GM12878 (cell line): Measurements from ENCODE around the gene COL16A1. TPM values are rescaled to one million over a fixed set of nuclear protein-coding genes. Genes with fewer than 3 reads are reported as not detected.
A peak's percentile ranks its signal among the peaks of the same experiment; 100 is the strongest.

Source experiments
- ATAC-seq: fragments of 200-7000 bp; cut with Tn5 transposase; 3 replicates; pipeline ENCODE4 v1.9.1; 2020; ENCODE audit warnings: mild to moderate bottlenecking, moderate library complexity
- BruUV-seq: library from RNA; stranded (reverse); fragments of 400-500 nt; replicated peaks from 2 replicates; lab custom pipeline; 2021; lab: Mats Ljungman, UMichigan
- CTCF ChIA-PET: fragments of 300-600 bp; sonication (Branson Sonifier 250); formaldehyde crosslinking; extraction: SDS; loops from one replicate; lab custom pipeline; 2021; ENCODE audit warnings: inconsistent platforms; lab: Yijun Ruan, JAX
- POLR2A ChIA-PET: fragments of 350-600 bp; formaldehyde crosslinking; extraction: SDS; loops from one replicate; lab custom pipeline; 2021; ENCODE audit warnings: inconsistent platforms; lab: Charles Lee
- RAD21 ChIA-PET: fragments of 300-600 bp; sonication (Branson Sonifier 250); formaldehyde crosslinking; loops from one replicate; lab custom pipeline; 2023; ENCODE audit warnings: antibody characterized with exemption; ENCODE audit not compliant: unreplicated experiment; lab: Charles Lee
- SMC1A ChIA-PET: fragments of 300-600 bp; sonication (Branson Sonifier 250); formaldehyde crosslinking; loops from one replicate; lab custom pipeline; 2023; ENCODE audit not compliant: unreplicated experiment, uncharacterized antibody; lab: Charles Lee
- DNase-seq: peaks from one replicate; pipeline ENCODE4 v3.0.0-alpha.2; 2011; ENCODE audit warnings: low read depth, low spot score
- FAIRE-seq: peaks from 3 replicates; lab custom pipeline; 2011; peaks lifted over from hg19 to GRCh38; lab: Jason Lieb, UNC
- H2AFZ ChIP-seq: 2 replicates; pipeline ENCODE4 v1.6.0; 2011; ENCODE audit warnings: low read depth, low read length, control low read depth; ENCODE audit not compliant: control insufficient read depth
- H3K27ac ChIP-seq: 2 replicates; pipeline ENCODE4 v1.5.1; 2011; ENCODE audit warnings: control low read depth; ENCODE audit not compliant: control insufficient read depth, insufficient read depth
- H3K27me3 ChIP-seq, 2 experiments: replicated peaks in 1 of 2; 2 replicates each; pipeline versions ENCODE4 v1.6.0 to v1.6.1; 2011; ENCODE audit warnings: low read length in 1 of 2; ENCODE audit not compliant: control insufficient read depth in 2 of 2, insufficient read depth in 2 of 2
- H3K36me3 ChIP-seq, 2 experiments: 2 replicates each; pipeline ENCODE4 v1.5.1; 2011; ENCODE audit warnings: low read length in 1 of 2; ENCODE audit not compliant: control insufficient read depth in 2 of 2, insufficient read depth in 2 of 2
- H3K4me1 ChIP-seq: 2 replicates; pipeline ENCODE4 v1.6.1; 2011; ENCODE audit warnings: mild to moderate bottlenecking, low read length, moderate library complexity, mixed read lengths; ENCODE audit not compliant: control insufficient read depth, insufficient read depth
- H3K4me2 ChIP-seq: 2 replicates; pipeline ENCODE4 v1.6.0; 2011; ENCODE audit warnings: control low read depth; ENCODE audit not compliant: control insufficient read depth, insufficient read depth
- H3K4me3 ChIP-seq: fragments of 200-600 bp; sonication (generic); 2 replicates; pipeline ENCODE4 v1.5.1; 2016
- H3K79me2 ChIP-seq: 2 replicates; pipeline ENCODE4 v1.6.0; 2011; ENCODE audit warnings: low read length; ENCODE audit not compliant: control insufficient read depth, insufficient read depth
- H3K9ac ChIP-seq: 2 replicates; pipeline ENCODE4 v1.8.0; 2011; ENCODE audit warnings: low read length, control low read depth, mixed read lengths; ENCODE audit not compliant: control insufficient read depth, insufficient read depth
- H3K9me3 ChIP-seq: replicated peaks from 3 replicates; pipeline ENCODE4 v1.5.1; 2011; ENCODE audit warnings: mild to moderate bottlenecking, low read length; ENCODE audit not compliant: control insufficient read depth, insufficient read depth
- H4K20me1 ChIP-seq: 2 replicates; pipeline ENCODE4 v1.6.0; 2011; ENCODE audit not compliant: control insufficient read depth, insufficient read depth
- CHD4 ChIP-seq: fragments of 200-600 bp; sonication (generic); IDR thresholded peaks from 2 replicates; pipeline ENCODE4 v1.6.1; 2016; ENCODE audit warnings: mild to moderate bottlenecking
- NR2C2 ChIP-seq: IDR thresholded peaks from 2 replicates; pipeline ENCODE4 v1.6.1; 2011; ENCODE audit warnings: borderline replicate concordance, low read depth; ENCODE audit not compliant: control insufficient read depth, insufficient read length
- PAX8 ChIP-seq: fragments of 450-650 bp; IDR thresholded peaks from 2 replicates; pipeline ENCODE4 v1.6.1; 2017; ENCODE audit warnings: mild to moderate bottlenecking, moderate library complexity
- RELA ChIP-seq: fragments of 450-650 bp; IDR thresholded peaks from 2 replicates; pipeline ENCODE4 v1.8.0; 2014; ENCODE audit warnings: borderline replicate concordance; ENCODE audit not compliant: partially characterized antibody
- SIN3A ChIP-seq: IDR thresholded peaks from 2 replicates; pipeline ENCODE4 v1.6.1; 2012; ENCODE audit warnings: low read depth, low read length, improper control_type of control experiment
- SMC3 ChIP-seq: IDR thresholded peaks from 2 replicates; pipeline ENCODE4 v1.6.1; 2011; ENCODE audit warnings: low read length, improper control_type of control experiment, borderline replicate concordance
- TARDBP ChIP-seq: IDR thresholded peaks from 2 replicates; pipeline ENCODE4 v1.6.1; 2016; ENCODE audit warnings: borderline replicate concordance
- TCF3 ChIP-seq: IDR thresholded peaks from 2 replicates; pipeline ENCODE4 v1.6.1; 2012; ENCODE audit warnings: low read depth, mild to moderate bottlenecking, low read length, borderline replicate concordance; ENCODE audit not compliant: insufficient read depth
- TCF7 ChIP-seq: IDR thresholded peaks from 2 replicates; pipeline ENCODE4 v1.6.1; 2014; ENCODE audit warnings: antibody characterized with exemption, borderline replicate concordance
- WRNIP1 ChIP-seq: IDR thresholded peaks from 2 replicates; pipeline ENCODE4 v1.6.1; 2011; ENCODE audit warnings: low read depth, low read length, improper control_type of control experiment, borderline replicate concordance
- ZBED1 ChIP-seq: IDR thresholded peaks from 2 replicates; pipeline ENCODE4 v1.6.1; 2016; ENCODE audit warnings: borderline replicate concordance
- ZNF24 ChIP-seq: fragments of 450-650 bp; IDR thresholded peaks from 2 replicates; pipeline ENCODE4 v1.6.1; 2017; ENCODE audit warnings: antibody characterized with exemption, mild to moderate bottlenecking
- WGBS: methylation state at CpG from one replicate; pipeline ENCODE4 v1.1.6; 2016; ENCODE audit warnings: low lambda C conversion rate; ENCODE audit not compliant: insufficient replicate concordance, insufficient coverage; ENCODE audit errors: missing lambda C conversion rate; 5-methylcytosine and 5-hydroxymethylcytosine counted together
- in situ Hi-C: fragments of 300-500 bp; cut with MboI; formaldehyde crosslinking; loops from 9 replicates; pipeline ENCODE4 v1.14.3; 2018; ENCODE audit warnings: mixed read lengths
- intact Hi-C: fragments of 100-400 bp; cut with micrococcal nuclease; formaldehyde crosslinking; loops from one replicate; pipeline ENCODE4 v1.14.2; 2022; ENCODE audit not compliant: unreplicated experiment
- polyA plus RNA-seq, 11 experiments: library from polyadenylated mRNA; depleted of rRNA in 4 of 11; unstranded in 6 of 11; stranded (reverse) in 5 of 11; fragments of >200 nt; fragmentation: Nextera tagmentation in 4 of 11; fragmentation: Illumina TruSeq in 1 of 11; extraction: Ambion mirVana in 4 of 11; extraction: Trizol in 1 of 11; gene quantifications; 1 replicate in 1 of 11; 2 replicates in 10 of 11; pipeline versions ENCODE4 v1.2.1 to v1.2.3, GENCODE V29; 2011 to 2016; ENCODE audit warnings: inconsistent platforms in 2 of 11, missing spikeins in 2 of 11, low read depth in 1 of 11
- total RNA-seq, 4 experiments: library from RNA; depleted of rRNA in 3 of 4; stranded (reverse); fragments of >200 nt in 3 of 4; fragmentation: Illumina TruSeq in 1 of 4; extraction: Trizol in 1 of 4; gene quantifications; 2 replicates each; pipeline versions ENCODE4 v1.2.1 to v1.2.3, GENCODE V29; 2013 to 2021
- TF ChIP-seq, protein P1 (sequence below): fragments of 450-650 bp; IDR thresholded peaks from 2 replicates; pipeline ENCODE4 v1.6.1; 2017; ENCODE audit warnings: borderline replicate concordance

Gene COL16A1
- total and polyA plus RNA-seq, 10 of the 15 experiments (the other 5 are each of a cell fraction or from before 2014, with no cell fraction given): 0.02 to 3.7 (median 0.59) TPM

DNA sequence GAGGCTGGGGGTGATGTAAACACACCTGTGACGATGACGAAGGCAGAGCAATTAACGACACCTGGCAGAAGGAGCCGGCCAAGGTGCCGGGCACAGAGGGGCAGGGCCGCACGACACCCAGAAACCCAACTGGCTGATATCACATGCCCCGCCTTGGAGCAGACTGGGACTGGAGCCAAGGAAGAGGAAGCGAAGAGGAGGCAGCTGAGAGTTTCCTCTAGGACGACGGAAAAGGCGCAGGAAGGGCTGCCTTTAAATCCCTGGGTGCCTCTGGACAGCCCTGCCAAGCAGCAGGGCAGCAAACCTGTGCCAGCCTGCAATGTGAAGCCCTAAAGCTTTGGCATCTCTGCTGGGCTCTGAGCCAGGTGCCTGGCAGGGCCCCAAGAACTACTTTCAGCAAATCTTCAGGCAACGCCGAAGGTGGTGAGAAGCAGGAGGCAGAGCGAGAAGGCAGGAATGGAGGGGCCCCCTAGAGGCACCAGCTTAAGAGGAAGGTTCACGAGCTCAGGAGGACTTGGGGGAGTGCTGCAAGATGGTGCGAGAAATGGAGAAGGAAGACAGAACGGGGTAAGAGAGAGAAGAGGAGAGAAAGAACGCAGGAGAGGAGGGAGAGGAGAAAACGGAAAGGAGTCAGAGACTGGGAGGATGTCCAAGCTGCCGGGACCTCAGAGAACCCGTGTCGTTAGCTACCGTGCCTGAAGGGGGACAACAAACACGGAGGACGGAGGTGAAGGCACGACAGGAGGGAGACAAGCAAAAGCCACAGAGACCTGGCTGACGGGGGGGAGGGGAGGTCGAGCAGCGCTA, 33.8 kb downstream of the COL16A1 start:
- H3K4me1 ChIP-seq: no peaks in the 10 kb centered on the region
- H3K9me3 ChIP-seq: no peaks in the 10 kb centered on the region
- in situ Hi-C loops: loop anchor here (5.0 kb wide), 1 partner anchor 37 kb away; no protein-coding TSS in a partner anchor
- no peak for TF ChIP-seq CHD4
- TF ChIP-seq NR2C2: no peak
- TF ChIP-seq SIN3A: no peak
- no peak for TF ChIP-seq TCF7
- TF ChIP-seq SMC3: no peak
- no peak for TF ChIP-seq RELA
- TF ChIP-seq ZNF24: no peak
- no peak for TF ChIP-seq WRNIP1
- no peak for TF ChIP-seq ZBED1
- no peak for TF ChIP-seq TARDBP
- TF ChIP-seq TCF3: no peak
- TF ChIP-seq PAX8: no peak
- TF ChIP-seq, protein P1, sequence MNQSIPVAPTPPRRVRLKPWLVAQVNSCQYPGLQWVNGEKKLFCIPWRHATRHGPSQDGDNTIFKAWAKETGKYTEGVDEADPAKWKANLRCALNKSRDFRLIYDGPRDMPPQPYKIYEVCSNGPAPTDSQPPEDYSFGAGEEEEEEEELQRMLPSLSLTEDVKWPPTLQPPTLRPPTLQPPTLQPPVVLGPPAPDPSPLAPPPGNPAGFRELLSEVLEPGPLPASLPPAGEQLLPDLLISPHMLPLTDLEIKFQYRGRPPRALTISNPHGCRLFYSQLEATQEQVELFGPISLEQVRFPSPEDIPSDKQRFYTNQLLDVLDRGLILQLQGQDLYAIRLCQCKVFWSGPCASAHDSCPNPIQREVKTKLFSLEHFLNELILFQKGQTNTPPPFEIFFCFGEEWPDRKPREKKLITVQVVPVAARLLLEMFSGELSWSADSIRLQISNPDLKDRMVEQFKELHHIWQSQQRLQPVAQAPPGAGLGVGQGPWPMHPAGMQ: no peak
- 0 out of 4 replicates have a peak, but pooled peaks cover 0 to 1% of the 10 kb centered on the region in 2 experiments for H3K27me3 ChIP-seq
- ChIA-PET CTCF (interaction anchor here (1.1 to 2.1 kb wide), 2 partner anchors 35 to 75 kb away, joined by 3 to 7 read pairs; no protein-coding TSS in a partner anchor), SMC1A (interaction anchor here (0.8 kb wide), 1 partner anchor 9 kb away, joined by 3 read pairs; no protein-coding TSS in a partner anchor), POLR2A (no interaction called here), RAD21 (interaction anchor here (1.2 kb wide), 1 partner anchor 37 kb away, joined by 3 read pairs; no protein-coding TSS in a partner anchor)
- no peak overlapping the region for H3K4me3 ChIP-seq
- H3K4me2 ChIP-seq: no peak overlapping the region
- H3K27ac ChIP-seq: no peak overlapping the region
- H4K20me1 ChIP-seq: no peaks in the 10 kb centered on the region
- ATAC-seq: no peak
- 0 out of 2 replicates have a peak overlapping the region, but pooled peaks have one; percentile 4 for H2AFZ ChIP-seq
- no peaks in the 10 kb centered on the region for H3K36me3 ChIP-seq
- intact Hi-C loops: loop anchor here (10.0 kb wide), 1 partner anchor 395 kb away; no protein-coding TSS in a partner anchor
- no peak for FAIRE-seq
- 9% methylated on average over 30 of the region's 30 CpGs for WGBS
- H3K79me2 ChIP-seq: no peaks in the 10 kb centered on the region
- no peak for DNase-seq
- BruUV-seq: no TSS peak
- H3K9ac ChIP-seq: no peak overlapping the region
